KBM-7 (cell line): ENCODE results near the gene CNOT2.
"Not testable (repeated sequence)": the region's sequence is repeated elsewhere in the genome, so short reads cannot be mapped to it uniquely, and the experiment has no call there.

Experiments used
- DNase-seq: peaks from one replicate; pipeline ENCODE4 v3.0.0-alpha.2; 2015
- in situ Hi-C: fragments of 300-500 bp; cut with MboI; formaldehyde crosslinking; loops from 2 replicates; pipeline ENCODE4 v1.14.3; 2020; ENCODE audit warnings: low sequenced_read_pairs, low pct_unique_long_range_greater_than_20kb, mixed read lengths

CNOT2 gene

DNA sequence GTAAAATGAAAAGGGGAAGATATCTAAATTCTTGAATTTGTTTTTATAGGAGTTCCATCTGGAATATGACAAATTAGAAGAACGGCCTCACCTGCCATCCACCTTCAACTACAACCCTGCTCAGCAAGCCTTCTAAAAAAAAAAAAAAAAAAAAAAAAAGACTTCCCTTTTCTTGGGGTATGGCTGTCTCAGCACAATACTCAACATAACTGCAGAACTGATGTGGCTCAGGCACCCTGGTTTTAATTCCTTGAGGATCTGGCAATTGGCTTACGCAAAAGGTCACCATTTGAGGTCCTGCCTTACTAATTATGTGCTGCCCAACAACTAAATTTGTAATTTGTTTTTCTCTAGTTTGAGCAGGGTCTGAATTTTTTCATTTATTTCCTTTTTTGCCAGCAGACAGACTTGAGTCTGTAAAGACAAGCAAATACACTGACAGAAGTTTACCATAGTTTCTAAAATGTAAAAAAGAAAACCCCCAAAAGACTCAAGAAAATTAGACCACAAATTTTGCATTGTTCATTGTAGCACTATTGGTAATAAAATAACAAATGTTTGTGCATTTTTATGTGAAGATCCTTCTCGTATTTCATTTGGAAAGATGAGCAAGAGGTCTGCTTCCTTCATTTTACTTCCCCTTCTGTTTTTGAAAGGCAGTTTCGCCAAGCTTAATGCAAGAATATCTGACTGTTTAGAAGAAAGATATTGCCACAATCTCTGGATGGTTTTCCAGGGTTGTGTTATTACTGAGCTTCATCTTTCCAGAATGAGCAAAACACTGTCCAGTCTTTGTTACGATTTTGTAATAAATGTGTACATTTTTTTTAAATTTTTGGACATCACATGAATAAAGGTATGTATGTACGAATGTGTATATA, 110.8 kb downstream of the CNOT2 start:
- DNase-seq: peak; percentile 54
- in situ Hi-C loops: no loop called here

DNA sequence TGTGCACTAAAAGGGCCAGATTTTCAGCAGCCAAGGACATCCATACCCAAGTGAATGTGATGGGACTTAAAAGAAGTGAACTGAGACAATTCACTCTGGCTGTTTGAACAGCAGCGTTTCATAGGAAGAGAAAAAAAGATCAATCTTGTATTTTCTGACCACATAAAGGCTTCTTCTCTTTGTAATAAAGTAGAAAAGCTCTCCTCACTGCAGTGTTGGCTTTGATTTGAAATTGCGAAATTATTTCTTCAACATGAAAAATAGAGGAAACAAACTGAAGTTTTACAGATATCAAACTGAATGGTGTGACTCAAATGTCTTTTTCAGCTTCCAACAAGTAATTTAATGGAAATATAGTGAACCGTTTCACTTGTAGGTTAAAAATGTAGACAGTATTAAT, 111.6 kb downstream of the CNOT2 start:
- DNase-seq: no peak
- in situ Hi-C loops: no loop called here

DNA sequence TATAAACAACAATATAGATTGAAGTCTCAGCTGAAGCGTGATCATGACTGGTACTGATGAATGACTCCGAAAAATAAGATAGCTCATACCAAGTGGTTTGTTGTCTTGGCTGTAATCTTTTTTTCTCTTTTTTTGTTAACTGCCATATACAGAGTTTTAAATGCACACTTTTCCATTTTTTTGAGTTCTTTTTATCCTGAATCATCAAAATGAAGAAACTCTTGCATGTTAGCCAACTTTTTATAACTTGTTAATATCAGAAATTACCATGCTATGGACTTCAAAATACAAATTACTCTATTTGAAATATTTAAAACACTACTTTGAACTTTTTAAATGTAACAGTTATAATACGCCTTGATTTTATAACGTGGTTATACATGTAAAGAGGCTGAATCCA, 112.7 kb downstream of the CNOT2 start:
- no peak for DNase-seq
- in situ Hi-C loops: no loop called here

DNA sequence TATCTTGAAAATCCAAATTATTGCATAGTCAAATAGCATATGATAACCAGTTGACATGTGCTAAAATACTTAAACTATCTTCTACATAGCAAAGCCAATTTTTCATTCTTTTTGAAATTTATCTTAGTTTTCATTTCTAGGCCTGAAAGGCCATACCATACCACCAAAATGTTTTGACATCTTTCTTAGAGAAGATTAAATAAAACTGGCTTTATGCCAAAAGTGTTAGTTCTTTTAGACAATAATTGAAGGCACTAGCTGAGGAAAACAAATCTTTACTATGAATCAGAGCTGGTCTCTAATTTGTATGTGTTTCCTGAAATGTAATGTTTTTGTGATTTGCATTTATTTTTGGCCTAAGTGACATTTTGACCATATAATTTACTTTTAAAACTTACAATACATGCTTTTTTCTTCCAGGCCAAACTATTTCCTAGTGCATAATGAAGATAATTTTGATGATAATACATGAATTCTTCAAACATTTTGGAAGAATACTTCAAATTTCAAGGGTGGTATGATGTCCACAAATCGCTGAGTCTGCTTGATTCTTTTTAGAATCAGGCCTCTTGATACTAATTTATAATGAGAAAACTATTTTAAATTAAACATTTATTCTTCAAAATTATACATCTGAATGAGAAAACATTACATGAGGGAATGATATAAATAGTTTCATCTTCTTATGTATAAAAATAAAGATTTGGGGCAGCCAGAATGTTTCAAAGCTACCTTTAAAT, 116.4 kb downstream of the CNOT2 start:
- in situ Hi-C loops: no loop called here
- no peak for DNase-seq

DNA sequence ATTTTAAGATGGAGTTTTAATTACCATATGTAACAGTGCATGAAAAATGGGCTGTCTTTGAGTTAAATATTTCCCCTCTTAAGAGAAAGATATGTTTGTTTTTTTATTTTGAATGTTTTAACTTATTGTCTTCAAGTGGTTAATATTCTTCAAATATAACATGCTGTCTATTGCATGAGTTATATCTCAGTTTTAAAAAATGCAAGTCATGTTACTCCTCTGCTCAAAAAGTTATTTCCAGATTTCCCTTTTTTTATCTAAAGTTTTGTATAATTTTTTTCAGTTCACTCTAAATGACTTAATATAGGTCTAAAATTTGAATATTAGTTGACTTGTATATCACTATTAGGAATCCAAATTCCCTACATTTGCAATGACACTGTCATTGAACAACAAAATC, 117.0 kb downstream of the CNOT2 start:
- no peak for DNase-seq
- in situ Hi-C loops: no loop called here

DNA sequence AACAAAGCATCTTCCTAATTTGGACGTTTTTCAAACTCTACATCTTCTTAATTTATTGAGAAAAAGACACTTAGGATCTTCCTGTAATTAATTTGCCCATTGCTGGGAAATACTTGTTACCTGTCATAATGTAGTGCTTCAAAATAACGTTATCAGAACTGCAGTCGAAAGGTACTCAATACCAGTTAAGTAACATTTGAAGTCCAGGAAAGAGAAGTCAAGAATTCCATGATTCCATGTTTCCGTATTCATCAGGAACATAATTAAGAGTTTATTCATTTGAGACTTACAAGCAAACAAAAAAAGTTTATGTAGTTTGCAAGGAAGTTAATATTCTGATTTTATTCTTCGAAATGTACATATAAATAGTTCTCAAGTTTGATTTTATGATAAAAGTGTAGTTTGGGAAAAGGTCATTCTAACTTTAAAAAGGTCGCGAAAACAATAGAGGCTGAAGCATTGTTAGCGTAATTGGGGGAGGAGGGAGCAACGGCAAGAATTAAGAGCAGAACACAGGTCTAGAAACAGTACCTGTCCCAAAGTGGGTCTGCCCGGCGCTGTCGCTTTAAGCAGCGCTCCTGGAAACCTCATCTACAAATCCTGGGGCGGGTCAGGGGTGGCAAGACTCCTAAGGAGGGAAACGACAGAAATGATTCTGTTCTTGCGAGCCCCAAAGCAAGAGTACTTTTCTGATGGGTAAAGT, 121.6 kb downstream of the CNOT2 start:
- in situ Hi-C loops: no loop called here
- peak; percentile 7 for DNase-seq

DNA sequence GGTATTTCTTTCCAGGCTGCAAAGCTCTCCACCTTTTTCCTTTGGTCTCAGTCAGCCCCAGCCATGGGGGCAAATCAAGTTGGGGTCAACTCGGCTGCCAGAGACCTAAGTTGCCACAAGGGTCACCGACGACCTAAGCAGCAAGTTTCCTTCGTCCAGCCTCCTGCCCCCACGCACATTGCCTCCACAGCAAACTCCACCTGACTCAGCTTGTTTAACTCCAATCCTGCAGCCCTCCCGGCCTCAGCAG, 122.1 kb downstream of the CNOT2 start:
- DNase-seq: no peak
- in situ Hi-C loops: no loop called here

DNA sequence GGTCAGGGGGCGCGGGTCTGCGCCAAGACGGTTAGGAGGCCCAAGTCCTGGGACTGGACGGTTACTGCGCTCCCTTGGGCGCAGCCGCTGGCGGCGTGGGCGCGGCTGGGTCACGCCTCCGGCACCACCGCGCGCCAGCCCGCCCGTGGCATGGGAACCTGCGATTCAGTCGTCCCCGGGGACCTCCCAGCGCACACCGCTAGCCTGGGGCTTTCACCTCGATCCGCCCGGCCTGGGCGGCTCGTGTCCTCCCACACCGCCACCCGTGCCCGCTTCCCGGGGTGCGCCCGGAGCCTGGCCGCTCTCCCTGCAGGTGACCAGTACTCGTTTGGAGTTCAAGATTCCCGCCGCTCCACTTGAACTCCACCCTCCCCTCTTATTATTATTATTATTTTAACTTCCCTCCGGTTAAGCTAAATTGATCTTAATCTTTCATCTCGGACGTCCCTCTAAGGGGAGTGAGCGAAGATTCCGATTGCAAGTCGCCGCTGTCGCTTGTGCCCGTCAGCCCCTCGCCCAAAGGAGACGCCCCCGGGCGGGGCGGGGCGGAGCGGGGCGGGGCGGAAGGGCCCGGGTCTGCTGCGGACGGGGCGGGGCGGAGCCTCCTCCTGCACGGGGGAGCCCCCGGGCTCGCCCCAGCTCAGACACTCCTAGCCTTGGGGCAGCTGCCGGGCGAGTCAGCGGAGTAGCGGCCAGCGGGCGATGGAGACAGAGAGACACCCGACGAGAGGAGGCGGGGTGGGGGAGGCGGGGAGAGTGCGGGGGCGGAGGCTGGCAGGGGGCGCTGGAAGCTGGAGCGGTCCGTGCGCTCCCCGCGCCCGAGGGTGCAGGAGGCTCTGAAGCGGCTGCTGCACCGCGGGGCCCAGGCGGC, 122.7 kb downstream of the CNOT2 start, which contains the start of gene KCNMB4:
TSS of gene KCNMB4 (plus strand) at position 643 of the 871 bp plus-strand sequence. CDS start 445 bp downstream, outside the sequence.
- in situ Hi-C loops: no loop called here
- DNase-seq: peak; percentile 43

DNA sequence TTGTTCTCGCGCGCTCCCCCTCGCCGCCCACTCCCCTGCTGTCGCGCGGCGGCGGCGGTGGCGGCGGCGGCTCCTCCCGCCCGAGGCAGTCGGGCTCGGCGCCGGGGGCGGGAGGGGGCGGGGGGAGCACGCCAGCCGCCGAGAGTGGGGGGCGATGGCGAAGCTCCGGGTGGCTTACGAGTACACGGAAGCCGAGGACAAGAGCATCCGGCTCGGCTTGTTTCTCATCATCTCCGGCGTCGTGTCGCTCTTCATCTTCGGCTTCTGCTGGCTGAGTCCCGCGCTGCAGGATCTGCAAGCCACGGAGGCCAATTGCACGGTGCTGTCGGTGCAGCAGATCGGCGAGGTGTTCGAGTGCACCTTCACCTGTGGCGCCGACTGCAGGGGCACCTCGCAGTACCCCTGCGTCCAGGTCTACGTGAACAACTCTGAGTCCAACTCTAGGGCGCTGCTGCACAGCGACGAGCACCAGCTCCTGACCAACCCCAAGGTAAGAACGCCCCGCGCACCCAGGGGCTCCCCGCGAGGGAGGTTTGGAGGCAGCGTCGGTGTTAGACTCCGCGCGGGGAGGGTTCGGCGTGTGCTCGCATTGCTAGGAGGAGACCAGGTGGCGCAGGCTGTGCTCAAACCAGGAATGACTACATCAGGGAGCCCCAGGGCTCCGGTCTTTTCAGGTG, 123.5 kb downstream of the CNOT2 start:
- peak; percentile 42 for DNase-seq
- in situ Hi-C loops: no loop called here

DNA sequence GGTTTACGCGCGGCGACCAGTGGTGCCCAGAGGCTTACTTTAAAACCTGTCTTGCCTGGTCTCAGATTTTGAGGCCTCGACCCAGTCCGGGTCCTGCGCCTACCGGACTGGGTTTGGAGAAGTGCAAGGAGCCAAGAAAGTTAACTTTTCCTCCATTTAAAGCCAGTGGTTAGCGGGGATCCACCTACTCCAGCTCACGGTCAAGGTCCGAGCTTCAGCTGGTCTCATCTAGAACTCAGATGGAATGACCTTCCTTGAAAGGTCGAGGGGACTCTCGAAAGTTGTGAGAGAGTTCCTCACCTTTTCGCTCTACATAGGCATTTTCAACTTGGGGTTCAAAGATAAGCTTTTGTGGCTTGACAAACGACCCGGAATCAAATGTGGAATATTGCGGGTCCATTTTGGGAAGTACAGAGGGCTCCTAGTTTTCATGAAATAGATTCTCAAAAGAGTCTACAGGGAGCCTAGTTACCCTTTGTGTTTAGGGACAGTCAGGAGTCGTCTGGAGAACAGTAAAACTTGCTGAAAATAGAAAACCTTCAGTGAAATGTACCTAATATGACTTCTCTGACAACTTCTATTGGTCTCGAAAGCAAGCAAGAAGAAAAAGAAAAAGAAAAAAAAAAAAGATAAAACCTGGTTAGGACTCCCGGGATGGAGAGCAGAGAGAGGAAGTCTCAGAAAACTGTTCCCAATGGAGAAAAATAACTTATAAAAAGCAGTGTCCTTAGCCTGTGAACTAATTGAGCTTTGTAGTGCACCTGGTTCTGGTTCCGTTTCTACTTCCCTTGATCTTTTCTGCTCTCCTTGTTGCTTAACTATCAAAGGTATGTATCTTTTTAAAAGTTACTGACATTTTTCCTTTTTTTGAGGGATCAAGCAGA, 124.3 kb downstream of the CNOT2 start:
- in situ Hi-C loops: no loop called here
- no peak for DNase-seq

DNA sequence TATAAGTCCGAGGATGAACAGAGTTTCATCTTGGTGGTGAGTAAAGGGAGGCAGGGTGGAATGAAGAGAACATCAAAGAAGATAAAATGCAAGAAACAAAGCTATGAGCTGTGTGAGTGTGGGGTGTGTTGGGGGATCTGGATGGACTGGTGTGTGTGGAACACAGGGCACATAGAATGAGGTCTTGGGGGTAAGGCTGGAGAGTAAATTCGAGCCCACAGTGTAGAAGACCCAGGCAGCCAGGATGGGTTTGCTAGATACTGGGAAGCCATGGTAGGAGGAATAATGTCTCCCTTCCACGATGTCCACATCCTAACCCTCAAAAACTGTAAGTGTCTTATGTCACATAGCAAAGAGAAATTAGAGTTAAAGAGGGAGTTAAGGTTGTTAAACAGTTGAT, 129.6 kb downstream of the CNOT2 start:
- DNase-seq: no peak
- in situ Hi-C loops: no loop called here

DNA sequence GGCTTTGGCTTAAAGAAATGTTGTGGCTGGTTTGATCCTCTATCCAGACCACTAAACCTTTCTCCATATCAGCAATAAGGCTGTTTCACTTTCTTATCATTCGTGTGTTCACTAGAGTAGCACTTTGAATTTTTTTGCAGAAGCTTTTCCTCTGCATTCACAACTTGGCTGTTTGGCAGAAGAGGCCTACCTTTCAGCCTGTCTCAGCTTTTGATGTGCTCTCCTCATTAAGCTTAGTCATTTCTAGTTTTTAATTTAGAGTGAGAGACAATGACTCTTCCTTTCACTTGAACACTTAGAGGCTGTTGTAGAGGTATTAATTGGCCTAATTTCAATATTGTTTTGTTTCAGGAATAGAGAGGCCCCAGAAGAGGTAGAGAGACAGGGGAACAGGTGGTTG, 136.6 kb downstream of the CNOT2 start:
- in situ Hi-C loops: no loop called here

DNA sequence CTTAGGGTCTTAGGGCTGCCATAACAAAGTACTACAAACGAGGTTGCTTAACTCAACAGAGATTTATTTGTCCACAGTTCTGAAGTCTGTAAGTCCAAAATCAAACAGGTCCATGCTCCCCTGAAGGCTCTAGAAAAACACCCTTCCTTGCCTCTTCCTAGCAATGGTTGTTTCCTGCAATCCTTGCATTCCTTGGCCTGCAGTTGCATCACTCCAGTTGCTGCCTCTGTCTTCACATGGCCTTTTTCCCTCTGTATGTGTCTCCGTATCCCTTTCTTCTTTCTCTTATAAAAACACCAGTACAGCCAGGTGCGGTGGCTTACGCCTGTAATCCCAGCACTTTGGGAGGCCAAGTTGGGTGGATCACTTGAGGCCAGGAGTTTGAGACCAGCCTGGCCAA, 140.3 kb downstream of the CNOT2 start:
- in situ Hi-C loops: no loop called here
- DNase-seq: no peak

More for the DNA sequence above, 136.6 kb downstream of the CNOT2 start:
- no peak for DNase-seq

DNA sequence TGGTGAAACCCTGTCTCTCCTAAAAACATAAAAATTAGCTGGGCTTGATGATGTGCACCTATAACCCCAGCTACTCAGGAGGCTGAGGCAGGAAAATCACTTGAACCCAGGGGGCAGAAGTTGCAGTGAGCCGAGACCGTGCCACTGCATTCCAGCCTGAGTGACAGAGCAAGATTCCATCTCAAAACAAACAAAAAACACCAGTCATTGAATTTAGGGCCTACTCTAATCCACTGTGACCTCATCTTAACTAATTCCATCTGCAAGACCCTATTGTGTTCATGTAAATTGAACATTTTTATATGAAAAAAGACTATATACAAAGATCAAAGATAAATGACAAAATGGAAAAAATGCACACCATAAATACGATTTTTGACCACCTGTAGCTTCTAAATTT, 140.7 kb downstream of the CNOT2 start:
- in situ Hi-C loops: no loop called here
- DNase-seq: no peak

DNA sequence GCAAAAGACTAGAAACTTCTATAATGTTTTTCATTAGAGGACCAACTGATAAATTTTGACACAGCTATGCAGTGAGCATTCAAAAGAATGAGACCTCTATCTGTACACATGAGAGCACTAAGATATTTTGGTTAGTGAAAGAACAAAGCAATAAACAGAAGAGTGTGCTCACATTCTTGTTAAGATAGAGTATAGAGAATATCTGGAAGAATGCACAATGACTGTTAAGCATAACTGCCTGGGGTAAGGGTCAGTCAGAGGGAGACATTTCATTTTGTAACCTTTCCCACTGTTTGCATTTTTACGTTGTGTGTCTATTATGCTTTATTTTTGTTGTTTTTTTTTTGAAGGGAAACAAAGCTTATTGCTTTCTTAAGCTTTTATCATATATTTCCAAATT, 143.5 kb downstream of the CNOT2 start:
- in situ Hi-C loops: no loop called here
- DNase-seq: no peak

DNA sequence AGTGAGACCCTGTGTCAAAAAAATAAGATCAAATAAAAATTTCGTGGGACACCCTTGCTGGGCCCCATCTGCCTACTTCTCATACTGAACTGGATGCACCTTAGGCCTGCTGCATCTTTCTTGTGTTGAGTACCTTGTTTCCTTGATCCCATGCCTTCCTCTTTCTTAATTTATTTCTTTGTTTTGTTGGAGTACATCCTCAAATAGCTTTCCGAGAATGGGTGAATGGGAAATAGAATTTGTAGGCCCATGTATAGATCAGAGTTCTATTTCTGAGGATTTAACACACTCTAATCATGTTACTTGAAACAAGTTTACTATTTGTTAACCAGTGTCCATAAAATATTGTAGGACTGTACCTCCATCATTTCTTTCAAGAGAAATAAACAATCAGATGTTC, 146.4 kb downstream of the CNOT2 start:
- no peak for DNase-seq
- in situ Hi-C loops: no loop called here

DNA sequence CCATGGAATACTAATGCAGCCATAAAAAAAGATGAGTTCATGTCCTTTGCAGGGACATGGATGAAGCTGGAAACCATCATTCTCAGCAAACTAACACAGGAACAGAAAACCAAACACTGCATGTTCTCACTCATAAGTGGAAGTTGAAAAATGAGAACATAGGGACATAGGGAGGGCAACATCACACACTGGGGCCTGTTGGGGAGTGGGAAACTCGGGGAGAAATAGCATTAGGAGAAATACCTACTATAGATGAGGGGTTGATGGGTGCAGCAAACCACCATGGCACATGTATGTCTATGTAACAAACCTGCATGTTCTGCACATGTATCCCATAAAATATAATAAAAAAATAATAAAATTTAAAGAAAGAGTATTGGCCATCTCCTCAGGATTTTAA, 149.4 kb downstream of the CNOT2 start:
- in situ Hi-C loops: not testable (repeated sequence)

More for the DNA sequence above, 149.4 kb downstream of the CNOT2 start:
- DNase-seq: not testable (repeated sequence)
